Activated naive CD4-positive, alpha-beta T cell treated with anti-CD3 and anti-CD28 coated beads, Interleukin-2, amount 50 U/mL, for 24 hours (primary cell): ENCODE results near the gene HNRNPR.

Source experiments
- H3K27ac Mint-ChIP-seq: one replicate; pipeline ENCODE4 v1.8.0; 2021; ENCODE audit warnings: mild to moderate bottlenecking, mixed read lengths
- H3K27me3 Mint-ChIP-seq: one replicate; pipeline ENCODE4 v1.8.0; 2021; ENCODE audit warnings: mixed read lengths
- H3K36me3 Mint-ChIP-seq: one replicate; pipeline ENCODE4 v1.8.0; 2021; ENCODE audit warnings: mixed read lengths
- H3K4me1 Mint-ChIP-seq: one replicate; pipeline ENCODE4 v1.8.0; 2021; ENCODE audit warnings: mixed read lengths
- H3K4me3 Mint-ChIP-seq: one replicate; pipeline ENCODE4 v1.8.0; 2021; ENCODE audit warnings: mild to moderate bottlenecking, mixed read lengths
- H3K9me3 Mint-ChIP-seq: one replicate; pipeline ENCODE4 v1.8.0; 2021; ENCODE audit warnings: mixed read lengths

HNRNPR gene

DNA sequence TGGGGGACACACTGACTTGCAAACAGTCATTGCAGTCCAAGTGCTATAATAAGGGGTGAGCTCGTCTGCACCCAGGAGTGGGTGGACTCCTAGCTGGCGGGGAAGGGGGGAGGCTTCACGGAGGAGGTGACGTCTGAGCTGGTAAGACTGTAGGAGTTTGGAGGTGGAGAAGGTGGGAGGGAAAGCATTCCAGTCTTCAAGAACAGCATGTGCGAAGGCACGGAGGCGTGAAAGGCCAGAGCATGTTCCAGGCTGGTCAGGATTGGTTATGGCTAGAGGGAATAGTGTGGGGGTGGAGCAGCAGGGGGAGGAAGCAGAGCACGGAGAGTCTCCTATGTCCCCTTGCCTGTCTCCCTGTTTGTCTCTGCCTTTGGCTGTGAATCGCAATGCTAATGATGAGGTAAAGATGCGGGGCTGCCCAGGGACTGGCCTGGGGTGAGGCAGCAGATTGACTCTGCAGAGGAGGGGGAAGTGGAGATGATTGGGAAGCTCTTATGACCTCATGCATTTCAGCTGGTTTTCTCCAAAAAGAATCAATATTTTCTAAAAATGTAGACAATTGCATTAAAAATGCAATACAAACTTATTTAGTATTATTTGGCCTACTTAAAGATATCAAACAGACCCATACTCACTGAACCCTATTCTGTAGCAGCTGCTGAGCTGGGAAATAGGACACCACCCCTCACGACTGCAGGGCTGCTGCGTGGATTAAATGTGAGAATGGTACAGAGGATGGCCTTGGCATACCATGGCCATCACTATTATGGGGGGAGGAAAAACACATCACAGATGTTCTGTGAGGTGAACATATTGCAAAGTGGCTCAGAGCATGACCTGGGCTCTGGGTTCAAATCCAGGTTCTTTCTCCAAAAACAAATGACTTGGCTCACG is 28.1 kb upstream of the HNRNPR start:
- H3K27me3 Mint-ChIP-seq = no peaks in the 10 kb centered on the region
- peaks cover 20% of the 10 kb centered on the region for H3K4me1 Mint-ChIP-seq
- H3K36me3 Mint-ChIP-seq = no peaks in the 10 kb centered on the region
- no peaks in the 10 kb centered on the region for H3K9me3 Mint-ChIP-seq
- no peak overlapping the region for H3K27ac Mint-ChIP-seq
- no peak overlapping the region for H3K4me3 Mint-ChIP-seq

DNA sequence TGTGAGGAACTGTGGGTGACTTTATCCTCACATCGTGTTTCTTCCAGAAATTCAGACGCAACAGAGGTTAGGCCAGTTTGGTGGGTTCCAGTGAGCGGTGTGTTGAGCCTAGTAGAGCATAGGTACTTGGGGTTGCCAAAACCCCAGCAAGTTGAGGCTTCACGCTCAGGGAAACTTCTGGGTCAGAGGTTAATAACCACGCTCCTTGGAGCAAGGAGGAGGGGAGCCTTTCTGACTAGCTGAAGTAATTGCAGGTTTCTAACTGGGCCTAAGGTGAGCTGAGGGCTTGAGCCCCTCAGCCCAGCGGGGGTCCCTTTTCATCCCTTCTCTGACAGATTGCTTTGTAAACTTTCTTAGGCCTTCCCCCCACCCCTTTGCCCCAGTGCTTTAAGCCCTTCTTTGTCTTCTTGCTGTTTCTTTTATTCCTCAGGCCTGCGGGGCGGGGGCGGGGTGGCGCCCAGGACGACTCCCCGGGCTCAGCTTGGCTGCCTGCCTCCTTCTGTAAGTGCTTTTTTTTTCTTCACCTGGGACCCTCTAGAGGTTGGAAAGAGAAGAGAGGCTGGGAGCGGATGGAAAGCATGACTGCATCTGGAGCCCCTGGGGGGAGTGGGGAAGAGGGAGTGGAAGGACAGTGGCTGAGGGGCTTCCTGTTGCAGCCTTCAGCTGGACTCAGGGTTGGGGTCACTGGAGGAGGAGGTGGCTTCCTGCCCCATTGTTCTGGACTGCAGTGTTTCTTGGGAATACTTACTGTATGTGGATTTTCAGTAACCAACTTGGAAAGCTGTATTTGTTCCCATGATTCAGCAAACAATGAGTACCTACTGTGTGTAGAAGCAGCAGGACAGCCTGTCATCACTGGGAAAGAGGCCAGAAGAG is 26.9 kb upstream of the HNRNPR start:
- Mint-ChIP-seq H3K9me3 (no peaks in the 10 kb centered on the region), H3K4me1 (peaks cover 32% of the 10 kb centered on the region), H3K27ac (no peak overlapping the region), H3K4me3 (no peak overlapping the region), H3K36me3 (peaks cover 2% of the 10 kb centered on the region), H3K27me3 (no peaks in the 10 kb centered on the region)

DNA sequence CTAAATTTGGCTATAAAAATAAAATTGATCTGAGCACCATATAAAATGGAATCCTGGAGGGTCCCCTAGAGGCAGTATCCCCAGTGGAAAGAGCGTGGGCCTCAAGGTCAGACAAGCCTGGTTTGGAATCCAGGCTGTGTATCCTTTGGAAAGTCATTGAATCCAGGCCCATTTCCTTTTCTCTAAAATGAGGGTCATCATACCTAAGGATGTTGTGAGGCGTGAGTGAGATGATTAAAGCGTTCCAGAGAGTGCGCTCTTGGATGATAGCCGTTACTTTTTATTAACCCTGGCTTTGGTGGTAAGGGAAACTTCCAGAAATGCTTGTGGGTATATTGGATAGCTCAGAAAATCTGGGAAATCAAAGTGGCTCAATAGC is 26.2 kb upstream of the HNRNPR start:
- Mint-ChIP-seq H3K27ac (no peak overlapping the region), H3K9me3 (no peaks in the 10 kb centered on the region), H3K4me1 (peaks cover 34% of the 10 kb centered on the region), H3K36me3 (peaks cover 3% of the 10 kb centered on the region), H3K4me3 (peak overlapping the region; percentile 95), H3K27me3 (no peaks in the 10 kb centered on the region)

DNA sequence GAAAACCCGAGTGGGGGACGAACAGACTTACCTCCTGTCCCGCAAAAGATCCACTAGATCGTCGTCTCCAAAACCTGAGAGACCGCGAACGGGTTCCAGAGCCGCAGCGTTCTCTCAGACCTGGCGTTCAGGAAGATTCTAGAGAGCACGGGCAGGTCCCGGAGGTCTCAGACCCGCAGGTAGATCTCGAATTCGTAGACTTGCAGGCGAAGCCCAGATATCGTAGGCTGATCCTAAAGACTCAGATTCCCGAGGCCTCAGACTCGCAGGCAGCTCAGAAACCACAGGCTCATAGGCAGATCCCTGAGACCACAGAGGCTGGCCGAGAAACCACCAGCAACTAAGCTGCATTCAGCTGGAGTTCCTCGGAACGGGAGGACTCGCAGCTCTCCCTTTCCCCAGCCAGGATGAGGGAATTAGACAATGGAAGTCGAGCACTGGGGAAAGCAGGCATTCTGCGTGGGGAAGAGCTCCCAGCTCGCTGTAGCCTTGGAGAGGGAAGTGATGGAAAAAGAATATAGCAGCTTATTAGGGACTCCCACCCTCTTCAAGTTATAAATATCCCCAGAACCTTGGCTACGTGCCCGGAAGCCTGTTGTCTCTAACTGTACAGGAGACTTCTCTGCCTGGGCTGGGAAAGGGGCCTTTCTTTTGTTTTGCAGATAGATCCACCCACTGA is 25.4 kb upstream of the HNRNPR start, which contains the start of gene ZNF436:
TSS of gene ZNF436 (minus strand) at position 502 of the 679 bp plus-strand sequence. CDS start 1,831 bp downstream, outside the sequence.
- H3K27ac Mint-ChIP-seq = peak within 1 kb of the TSS; percentile 96
- H3K36me3 Mint-ChIP-seq = peaks cover 7% of the 10 kb centered on the region
- no peaks in the 10 kb centered on the region for H3K27me3 Mint-ChIP-seq
- peaks cover 34% of the 10 kb centered on the region for H3K4me1 Mint-ChIP-seq
- H3K9me3 Mint-ChIP-seq = no peaks in the 10 kb centered on the region
- H3K4me3 Mint-ChIP-seq = peak within 1 kb of the TSS; percentile 95

DNA sequence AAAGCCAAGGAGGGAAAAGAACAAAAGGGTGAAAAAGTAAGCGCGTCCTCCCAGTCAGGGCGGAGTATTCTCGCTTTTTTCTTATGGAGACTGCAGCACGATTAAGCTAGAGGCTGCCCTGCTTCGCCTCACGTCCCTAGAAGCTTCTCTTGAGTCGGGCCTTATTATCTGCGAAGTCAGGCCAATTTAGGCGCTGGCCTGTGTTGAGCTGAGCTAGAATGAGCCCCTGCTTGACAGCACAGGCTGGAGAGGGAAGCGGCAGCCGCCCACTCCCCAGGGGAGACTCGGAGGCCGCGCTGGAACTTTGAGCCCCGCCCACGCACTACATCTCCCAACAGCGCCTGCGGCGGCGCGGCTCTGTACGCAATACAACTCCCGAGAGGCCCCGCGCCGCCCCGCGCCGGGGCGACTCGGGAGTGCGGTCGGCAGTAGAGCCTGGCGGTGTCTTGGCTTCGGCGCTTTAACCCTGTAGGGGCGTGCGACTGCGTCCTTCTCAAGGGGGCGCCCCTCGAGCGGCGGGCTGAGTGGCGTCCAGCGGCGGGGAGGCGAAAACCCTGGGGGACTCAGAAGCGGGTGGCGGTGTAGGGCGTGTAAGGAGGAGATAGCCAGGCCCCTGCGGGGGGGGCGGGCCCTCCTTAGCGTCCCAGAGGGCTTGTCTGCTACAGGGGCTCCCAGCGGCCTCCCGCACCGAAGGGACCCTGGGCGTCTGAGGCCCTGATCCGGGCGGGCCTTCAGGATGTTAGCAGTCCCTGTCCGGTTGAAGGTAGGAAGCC is 24.7 kb upstream of the HNRNPR start:
- Mint-ChIP-seq H3K36me3 (peaks cover 9% of the 10 kb centered on the region), H3K9me3 (no peaks in the 10 kb centered on the region), H3K4me1 (peaks cover 34% of the 10 kb centered on the region), H3K4me3 (peak overlapping the region; percentile 95), H3K27ac (peak overlapping the region; percentile 96), H3K27me3 (no peaks in the 10 kb centered on the region)

DNA sequence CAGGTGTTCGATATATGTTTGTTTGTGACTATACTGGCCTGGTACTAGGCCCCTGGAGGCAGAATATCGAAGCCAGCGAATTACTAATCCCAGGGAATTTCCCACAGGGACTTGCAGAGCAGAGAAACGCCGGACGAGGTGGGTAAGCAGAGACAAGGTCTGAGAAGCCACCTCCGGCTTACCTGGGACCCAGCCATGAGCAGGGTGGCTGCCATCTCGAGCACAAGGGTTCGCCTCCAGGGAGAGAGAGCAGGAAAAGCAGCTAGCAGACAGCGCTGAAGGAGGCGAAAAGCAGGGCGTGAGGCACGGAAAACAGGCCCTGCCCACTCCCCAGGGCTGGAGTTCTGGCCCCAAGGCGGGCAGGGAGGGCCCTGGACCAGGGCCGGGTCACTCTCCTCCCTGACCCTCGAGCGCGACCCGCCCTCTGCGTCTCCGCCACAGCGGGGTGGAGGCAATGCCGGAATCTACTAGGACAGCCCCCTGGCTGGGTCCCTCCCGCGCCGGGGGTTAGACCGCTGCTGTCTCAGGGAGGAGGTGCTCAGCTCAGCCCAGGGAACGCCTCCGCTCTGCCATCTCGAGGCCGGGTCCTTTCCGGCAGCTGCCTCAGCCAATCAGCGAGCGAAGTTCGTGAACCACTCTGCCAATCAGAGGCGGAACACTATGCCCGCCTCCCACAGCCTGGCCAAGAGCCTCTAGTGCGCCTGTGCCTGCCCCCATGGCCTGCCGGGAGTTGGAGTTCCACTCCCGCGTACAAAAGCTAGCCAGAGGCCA is 23.9 kb upstream of the HNRNPR start:
- peaks cover 2% of the 10 kb centered on the region for H3K9me3 Mint-ChIP-seq
- H3K36me3 Mint-ChIP-seq = peaks cover 13% of the 10 kb centered on the region
- H3K27me3 Mint-ChIP-seq = no peaks in the 10 kb centered on the region
- peaks cover 34% of the 10 kb centered on the region for H3K4me1 Mint-ChIP-seq
- H3K4me3 Mint-ChIP-seq = peak overlapping the region; percentile 95
- peak overlapping the region; percentile 96 for H3K27ac Mint-ChIP-seq

DNA sequence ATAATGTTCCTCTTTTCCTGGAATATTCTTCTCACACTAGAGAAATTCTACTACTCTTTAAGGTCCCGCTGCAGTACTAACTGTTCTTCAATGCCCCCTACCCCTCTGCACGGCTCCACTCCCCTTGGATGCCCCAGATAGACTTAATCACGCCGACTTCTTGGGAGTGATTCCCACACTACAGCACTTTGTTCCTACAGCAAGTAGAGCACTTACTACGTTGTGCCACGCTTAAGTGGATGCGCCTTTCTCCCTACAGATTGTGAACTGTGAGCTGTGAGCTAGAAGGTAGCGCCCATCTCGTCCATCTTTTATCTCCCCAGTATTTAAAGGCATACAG is 23.3 kb upstream of the HNRNPR start:
- H3K36me3 Mint-ChIP-seq = peaks cover 19% of the 10 kb centered on the region
- peak overlapping the region; percentile 95 for H3K4me3 Mint-ChIP-seq

DNA sequence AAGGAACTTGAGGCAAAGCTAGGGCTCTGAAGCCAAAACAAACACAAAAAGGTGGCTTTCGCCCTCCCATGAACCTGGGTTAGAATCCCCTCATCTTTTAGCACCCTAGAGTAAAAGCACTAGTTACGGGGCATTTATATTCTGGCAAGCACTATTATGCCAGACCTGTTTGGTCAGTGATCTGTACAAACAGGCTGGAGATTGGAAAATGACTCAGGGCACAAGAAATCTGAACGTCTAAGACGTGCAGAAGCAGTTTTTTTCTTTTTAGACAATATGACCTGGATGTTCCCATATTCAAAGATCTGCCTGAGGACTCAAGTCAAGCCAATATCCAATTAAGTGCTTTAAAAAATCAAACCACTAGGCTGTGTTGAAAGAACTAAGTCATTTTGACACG is 22.5 kb upstream of the HNRNPR start:
- Mint-ChIP-seq H3K9me3 (peaks cover 5% of the 10 kb centered on the region), H3K36me3 (peaks cover 27% of the 10 kb centered on the region), H3K4me3 (peak overlapping the region; percentile 95), H3K27ac (no peak overlapping the region), H3K4me1 (peaks cover 34% of the 10 kb centered on the region), H3K27me3 (no peaks in the 10 kb centered on the region)

More for the DNA sequence above, 23.3 kb upstream of the HNRNPR start:
- Mint-ChIP-seq H3K9me3 (peaks cover 5% of the 10 kb centered on the region), H3K27ac (peak overlapping the region; percentile 92), H3K4me1 (peaks cover 34% of the 10 kb centered on the region), H3K27me3 (no peaks in the 10 kb centered on the region)

DNA sequence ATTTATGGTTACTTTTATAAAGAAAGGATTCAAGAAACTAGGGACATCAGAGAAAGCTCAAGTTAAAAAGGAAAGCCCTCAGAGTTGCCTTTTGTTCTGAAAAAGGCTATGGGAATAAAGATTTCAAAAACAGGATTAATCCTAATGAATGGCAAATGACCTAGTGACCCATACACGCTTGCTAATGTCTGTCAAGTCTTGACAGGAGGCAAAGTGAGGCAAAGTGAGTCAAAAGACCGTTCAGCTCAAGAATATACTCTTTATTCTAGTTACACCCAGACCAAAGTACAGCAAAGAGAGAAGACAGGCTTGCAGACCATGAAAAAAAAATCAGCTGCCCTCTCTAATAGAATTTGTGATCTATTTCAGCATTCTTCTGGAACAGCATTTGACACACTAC is 22.1 kb upstream of the HNRNPR start:
- Mint-ChIP-seq H3K27me3 (no peaks in the 10 kb centered on the region), H3K4me1 (peaks cover 34% of the 10 kb centered on the region), H3K36me3 (peaks cover 31% of the 10 kb centered on the region), H3K4me3 (peak overlapping the region; percentile 95), H3K9me3 (peaks cover 5% of the 10 kb centered on the region), H3K27ac (no peak overlapping the region)

DNA sequence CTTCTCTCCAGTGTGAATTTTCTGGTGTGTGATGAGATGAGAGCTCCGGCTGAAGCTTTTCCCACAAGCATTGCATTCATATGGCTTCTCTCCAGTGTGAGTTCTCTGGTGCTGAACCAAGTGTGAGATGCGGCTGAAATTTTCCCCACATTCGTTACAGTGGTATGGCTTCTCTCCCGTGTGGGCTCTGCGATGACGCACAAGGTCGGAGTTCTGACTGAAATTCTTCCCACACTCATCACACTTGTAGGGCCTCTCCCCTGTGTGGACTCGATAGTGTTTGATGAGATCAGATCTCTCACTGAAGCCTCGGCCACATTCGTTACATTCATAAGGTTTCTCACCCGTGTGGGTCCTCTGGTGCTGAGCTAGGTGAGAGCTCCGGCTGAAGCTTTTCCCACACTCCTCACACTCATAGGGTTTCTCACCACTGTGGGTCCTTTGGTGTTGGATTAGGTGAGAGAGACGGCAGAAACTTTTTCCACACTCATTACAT is 18.2 kb upstream of the HNRNPR start:
- Mint-ChIP-seq H3K4me3 (no peak overlapping the region), H3K27me3 (no peaks in the 10 kb centered on the region), H3K36me3 (peaks cover 49% of the 10 kb centered on the region), H3K9me3 (peaks cover 9% of the 10 kb centered on the region), H3K4me1 (peaks cover 14% of the 10 kb centered on the region), H3K27ac (no peak overlapping the region)

DNA sequence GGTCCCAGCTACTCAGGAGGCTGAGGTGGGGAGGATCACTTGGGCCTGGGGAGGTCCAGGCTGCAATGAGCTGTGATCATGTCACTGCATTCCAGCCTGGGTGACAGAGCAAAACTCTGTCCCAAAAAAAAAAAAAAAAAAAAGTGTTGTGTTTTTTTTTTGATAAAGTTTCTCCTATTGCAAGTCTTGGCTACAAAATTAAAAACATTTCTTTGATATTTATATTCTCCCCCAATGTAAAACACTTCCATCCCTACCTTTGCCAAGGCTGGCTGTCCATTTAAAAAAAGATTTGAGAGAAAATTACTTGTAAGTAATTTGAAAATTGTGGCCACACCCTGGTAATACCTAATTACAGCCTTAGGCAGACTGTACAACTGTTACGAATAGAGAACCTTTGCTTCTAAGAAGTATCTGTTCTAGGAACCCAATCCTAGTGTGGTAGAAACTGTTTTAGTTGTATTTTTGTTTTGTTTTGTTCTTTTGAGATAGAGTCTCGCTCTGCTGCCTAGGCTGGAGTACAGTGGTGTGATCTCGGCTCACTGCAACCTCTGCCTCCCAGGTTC is 14.3 kb upstream of the HNRNPR start:
- peaks cover 9% of the 10 kb centered on the region for H3K9me3 Mint-ChIP-seq
- peaks cover 41% of the 10 kb centered on the region for H3K36me3 Mint-ChIP-seq
- H3K4me3 Mint-ChIP-seq = no peak overlapping the region
- peaks cover 6% of the 10 kb centered on the region for H3K4me1 Mint-ChIP-seq
- H3K27me3 Mint-ChIP-seq = no peaks in the 10 kb centered on the region
- no peak overlapping the region for H3K27ac Mint-ChIP-seq

DNA sequence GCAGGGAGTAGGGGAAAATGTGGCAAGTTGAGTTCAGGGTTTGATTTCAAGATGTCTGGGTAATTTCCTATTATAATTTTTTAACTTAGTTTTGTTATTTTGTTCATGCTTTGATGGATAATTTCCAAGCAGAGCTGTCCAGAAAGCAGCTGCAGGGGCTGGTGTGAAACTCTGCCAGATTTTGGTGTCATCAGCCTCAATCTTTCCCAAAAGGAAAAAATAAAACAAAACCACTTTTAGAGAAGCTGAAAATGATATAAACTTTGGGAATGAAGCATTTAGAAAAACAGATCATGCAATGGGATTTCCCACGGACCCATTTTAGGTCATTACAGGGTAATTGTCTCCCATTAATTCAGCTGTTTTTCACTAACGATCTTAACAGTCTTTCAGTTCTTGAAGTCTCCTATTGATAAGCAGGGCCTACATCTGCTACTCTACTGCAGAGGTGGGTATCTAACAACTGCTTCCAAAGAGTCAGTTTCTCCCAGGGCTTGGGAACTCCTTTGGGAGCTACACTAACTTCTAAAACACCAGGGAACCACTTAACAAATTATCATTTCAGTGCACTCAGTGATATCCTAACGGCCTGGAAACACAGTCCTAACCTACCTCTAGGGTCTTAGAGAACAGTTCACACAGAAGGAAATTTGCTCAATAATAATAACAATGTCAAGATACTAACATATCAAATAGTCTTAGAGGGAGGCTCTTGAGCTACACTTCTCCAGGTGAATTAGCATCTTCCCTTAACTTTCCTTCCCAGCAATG is 13.2 kb upstream of the HNRNPR start:
- H3K36me3 Mint-ChIP-seq = peaks cover 33% of the 10 kb centered on the region
- no peaks in the 10 kb centered on the region for H3K27me3 Mint-ChIP-seq

DNA sequence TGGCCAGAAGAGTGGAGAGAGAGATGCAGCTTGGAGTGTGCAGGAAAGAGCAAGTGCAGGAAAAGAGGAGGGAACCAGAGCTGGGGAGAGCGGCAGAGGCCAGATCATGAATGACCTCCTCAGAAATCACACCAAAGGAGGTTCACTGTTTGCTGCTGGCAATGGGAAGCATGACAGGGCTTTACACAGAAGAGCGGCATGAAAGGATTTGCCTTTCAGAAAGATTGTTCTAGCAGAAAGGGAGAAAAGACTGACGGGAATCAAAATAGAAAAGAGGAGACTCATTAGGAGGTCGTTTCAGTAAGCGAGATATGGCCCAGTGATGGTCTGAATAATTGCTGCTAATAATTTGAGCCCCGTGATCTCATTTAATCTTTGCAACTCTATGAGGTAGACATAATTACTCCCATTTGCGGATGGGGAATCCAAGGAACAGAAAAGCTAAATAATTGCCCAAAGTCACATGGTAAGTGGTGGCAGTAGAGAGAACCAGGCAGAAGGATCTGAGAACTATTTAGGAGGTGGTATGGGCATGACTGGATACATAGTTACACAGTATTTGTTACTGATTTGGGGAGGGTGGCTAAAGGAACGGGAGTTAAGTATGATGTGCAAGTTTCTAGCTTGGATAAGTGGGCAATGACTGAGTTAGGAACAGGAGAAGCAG is 12.5 kb upstream of the HNRNPR start:
- no peak overlapping the region for H3K4me3 Mint-ChIP-seq
- H3K27ac Mint-ChIP-seq = no peak overlapping the region
- H3K4me1 Mint-ChIP-seq = peaks cover 6% of the 10 kb centered on the region
- no peaks in the 10 kb centered on the region for H3K27me3 Mint-ChIP-seq
- H3K36me3 Mint-ChIP-seq = peaks cover 26% of the 10 kb centered on the region
- H3K9me3 Mint-ChIP-seq = peaks cover 5% of the 10 kb centered on the region

More for the DNA sequence above, 13.2 kb upstream of the HNRNPR start:
- Mint-ChIP-seq H3K4me3 (no peak overlapping the region), H3K9me3 (peaks cover 5% of the 10 kb centered on the region), H3K27ac (no peak overlapping the region), H3K4me1 (peaks cover 6% of the 10 kb centered on the region)
